IgD-negative memory B cell (primary cell): ENCODE measurements around the gene NTSR1. TPM values are rescaled to one million over a fixed set of nuclear protein-coding genes. Genes with fewer than 3 reads are reported as not detected.

Source experiments
- H3K27ac Mint-ChIP-seq, 3 donors: one replicate each; pipeline ENCODE4 v1.8.0; 2020 to 2022; ENCODE audit warnings: mild to moderate bottlenecking in 3 of 3, mixed read lengths in 3 of 3, moderate library complexity in 1 of 3
- H3K27me3 Mint-ChIP-seq: one replicate; pipeline ENCODE4 v1.8.0; 2021; ENCODE audit warnings: mixed read lengths
- H3K36me3 Mint-ChIP-seq: one replicate; pipeline ENCODE4 v1.8.0; 2020; ENCODE audit warnings: mild to moderate bottlenecking, mixed read lengths
- H3K4me1 Mint-ChIP-seq, 3 donors: one replicate each; pipeline ENCODE4 v1.8.0; 2020 to 2022; ENCODE audit warnings: mixed read lengths in 3 of 3, mild to moderate bottlenecking in 1 of 3
- H3K4me3 Mint-ChIP-seq, 4 donors: one replicate each; pipeline ENCODE4 v1.8.0; 2020 to 2022; ENCODE audit warnings: mild to moderate bottlenecking in 4 of 4, mixed read lengths in 4 of 4, moderate library complexity in 3 of 4
- H3K9me3 Mint-ChIP-seq, 3 donors: one replicate each; pipeline ENCODE4 v1.8.0; 2020 to 2021; ENCODE audit warnings: mixed read lengths in 3 of 3, mild to moderate bottlenecking in 1 of 3
- polyA plus RNA-seq: library from polyadenylated mRNA; unstranded; fragments of 300-500 nt; fragmentation: Illumina TruSeq; gene quantifications from one replicate; pipeline ENCODE4 v1.2.3, GENCODE V29; 2021

The NTSR1 gene
- polyA plus RNA-seq, 1 donor from 2014 or later = not detected

GRCh38 chr20:62694868-62695267 lies 13.8 kb upstream of the NTSR1 start:
- Mint-ChIP-seq H3K4me3 (no peak overlapping the region), H3K9me3 (no peaks in the 10 kb centered on the region), H3K27me3 (peaks cover 17% of the 10 kb centered on the region), H3K27ac (peak overlapping the region in 1 of 3 donors; percentile 59), H3K36me3 (peaks cover 1% of the 10 kb centered on the region), H3K4me1 (peaks cover 0 to 4% (median 3%) of the 10 kb centered on the region in 3 donors)

GRCh38 chr20:62695448-62696414 lies 12.9 kb upstream of the NTSR1 start:
- Mint-ChIP-seq H3K4me1 (peaks cover 0 to 4% (median 3%) of the 10 kb centered on the region in 3 donors), H3K27me3 (peaks cover 11% of the 10 kb centered on the region), H3K27ac (peak overlapping the region in 1 of 3 donors; percentile 62), H3K9me3 (no peaks in the 10 kb centered on the region), H3K36me3 (peaks cover 1% of the 10 kb centered on the region), H3K4me3 (no peak overlapping the region)

- Mint-ChIP-seq H3K27ac (peak overlapping the region in 1 of 3 donors; percentile 5), H3K27me3 (peaks cover 11% of the 10 kb centered on the region), H3K4me1 (peaks cover 0 to 4% (median 2%) of the 10 kb centered on the region in 3 donors), H3K9me3 (no peaks in the 10 kb centered on the region), H3K4me3 (no peak overlapping the region), H3K36me3 (peaks cover 1% of the 10 kb centered on the region)
Observed at GRCh38 chr20:62696434-62696957, 12.1 kb upstream of the NTSR1 start.

GRCh38 chr20:62696989-62697388 lies 11.6 kb upstream of the NTSR1 start:
- peaks cover 1% of the 10 kb centered on the region for H3K36me3 Mint-ChIP-seq

GRCh38 chr20:62697468-62697912 lies 11.1 kb upstream of the NTSR1 start:
- peaks cover 8% of the 10 kb centered on the region for H3K27me3 Mint-ChIP-seq
- no peak overlapping the region for H3K27ac Mint-ChIP-seq
- H3K36me3 Mint-ChIP-seq = peaks cover 1% of the 10 kb centered on the region
- no peaks in the 10 kb centered on the region for H3K9me3 Mint-ChIP-seq
- peaks cover 0 to 4% (median 0%) of the 10 kb centered on the region in 3 donors for H3K4me1 Mint-ChIP-seq
- H3K4me3 Mint-ChIP-seq = no peak overlapping the region

More at GRCh38 chr20:62696989-62697388, 11.6 kb upstream of the NTSR1 start:
- Mint-ChIP-seq H3K4me3 (no peak overlapping the region), H3K27me3 (peaks cover 8% of the 10 kb centered on the region), H3K27ac (no peak overlapping the region), H3K9me3 (no peaks in the 10 kb centered on the region), H3K4me1 (peaks cover 0 to 4% (median 0%) of the 10 kb centered on the region in 3 donors)

- H3K36me3 Mint-ChIP-seq = no peaks in the 10 kb centered on the region
- H3K4me3 Mint-ChIP-seq = no peak overlapping the region
- H3K9me3 Mint-ChIP-seq = no peaks in the 10 kb centered on the region
- H3K27me3 Mint-ChIP-seq = peaks cover 8% of the 10 kb centered on the region
- H3K27ac Mint-ChIP-seq = no peak overlapping the region
- peaks cover 0 to 1% (median 0%) of the 10 kb centered on the region in 3 donors for H3K4me1 Mint-ChIP-seq
Observed at GRCh38 chr20:62698231-62698630, 10.4 kb upstream of the NTSR1 start.

GRCh38 chr20:62699296-62699695 lies 9.3 kb upstream of the NTSR1 start:
- H3K4me1 Mint-ChIP-seq = peaks cover 0 to 1% (median 0%) of the 10 kb centered on the region in 3 donors
- H3K9me3 Mint-ChIP-seq = no peaks in the 10 kb centered on the region
- H3K27ac Mint-ChIP-seq = no peak overlapping the region
- no peaks in the 10 kb centered on the region for H3K36me3 Mint-ChIP-seq
- no peak overlapping the region for H3K4me3 Mint-ChIP-seq
- peaks cover 8% of the 10 kb centered on the region for H3K27me3 Mint-ChIP-seq

- H3K9me3 Mint-ChIP-seq = no peaks in the 10 kb centered on the region
- no peaks in the 10 kb centered on the region for H3K36me3 Mint-ChIP-seq
- peaks cover 11% of the 10 kb centered on the region for H3K27me3 Mint-ChIP-seq
- peaks cover 0 to 1% (median 0%) of the 10 kb centered on the region in 3 donors for H3K4me1 Mint-ChIP-seq
- H3K4me3 Mint-ChIP-seq = no peak overlapping the region
- H3K27ac Mint-ChIP-seq = no peak overlapping the region
Observed at GRCh38 chr20:62699741-62700140, 8.9 kb upstream of the NTSR1 start.

GRCh38 chr20:62700261-62700930 lies 8.2 kb upstream of the NTSR1 start:
- H3K4me1 Mint-ChIP-seq = peaks cover 0 to 1% (median 0%) of the 10 kb centered on the region in 3 donors
- H3K27me3 Mint-ChIP-seq = peaks cover 11% of the 10 kb centered on the region
- no peak overlapping the region for H3K4me3 Mint-ChIP-seq
- H3K36me3 Mint-ChIP-seq = no peaks in the 10 kb centered on the region
- H3K9me3 Mint-ChIP-seq = no peaks in the 10 kb centered on the region
- H3K27ac Mint-ChIP-seq = no peak overlapping the region

- Mint-ChIP-seq H3K36me3 (no peaks in the 10 kb centered on the region), H3K27ac (no peak overlapping the region), H3K27me3 (peaks cover 11% of the 10 kb centered on the region), H3K4me1 (peaks cover 0 to under 1% (median 0%) of the 10 kb centered on the region in 3 donors), H3K9me3 (no peaks in the 10 kb centered on the region), H3K4me3 (no peak overlapping the region)
Observed at GRCh38 chr20:62701161-62702012, 7.2 kb upstream of the NTSR1 start.

- Mint-ChIP-seq H3K27me3 (peaks cover 16% of the 10 kb centered on the region), H3K9me3 (no peaks in the 10 kb centered on the region), H3K4me3 (no peak overlapping the region), H3K27ac (no peak overlapping the region), H3K4me1 (peaks cover 0 to 1% (median 0%) of the 10 kb centered on the region in 3 donors), H3K36me3 (no peaks in the 10 kb centered on the region)
Observed at GRCh38 chr20:62702013-62702300, 6.7 kb upstream of the NTSR1 start.

GRCh38 chr20:62702895-62703852 lies 5.5 kb upstream of the NTSR1 start:
- no peaks in the 10 kb centered on the region for H3K36me3 Mint-ChIP-seq
- H3K9me3 Mint-ChIP-seq = peaks cover 0 to 1% (median 0%) of the 10 kb centered on the region in 3 donors
- peak overlapping the region in 1 of 3 donors; percentile 42 for H3K27ac Mint-ChIP-seq
- H3K27me3 Mint-ChIP-seq = peaks cover 18% of the 10 kb centered on the region
- peaks cover 0 to 1% (median 0%) of the 10 kb centered on the region in 3 donors for H3K4me1 Mint-ChIP-seq
- H3K4me3 Mint-ChIP-seq = no peak overlapping the region

- Mint-ChIP-seq H3K9me3 (peaks cover 0 to 1% (median 0%) of the 10 kb centered on the region in 3 donors), H3K4me1 (peaks cover 0 to 1% (median 0%) of the 10 kb centered on the region in 3 donors), H3K4me3 (no peak overlapping the region), H3K36me3 (no peaks in the 10 kb centered on the region), H3K27ac (no peak overlapping the region), H3K27me3 (peaks cover 19% of the 10 kb centered on the region)
Observed at GRCh38 chr20:62703853-62704228, 4.8 kb upstream of the NTSR1 start.
